HG02852 (cell line): ENCODE results near the gene KPNA6.
A peak's percentile ranks its signal among the peaks of the same experiment; 100 is the strongest.

Experiments used
- ATAC-seq: cut with Tn5 transposase; IDR thresholded peaks from one replicate; pipeline ENCODE4 v1.9.1; 2021; ENCODE audit warnings: mild to moderate bottlenecking, moderate library complexity; ENCODE audit not compliant: unreplicated experiment

KPNA6 gene

GRCh38 chr1:32215629-32216480 lies 108.0 kb downstream of the KPNA6 start:
- no peak for ATAC-seq

GRCh38 chr1:32216566-32216965 lies 108.7 kb downstream of the KPNA6 start:
- no peak for ATAC-seq

- no peak for ATAC-seq
These were observed 111.2 kb downstream of the KPNA6 start for GRCh38 chr1:32219022-32219421.

- ATAC-seq, result no peak
These were observed 113.1 kb downstream of the KPNA6 start for GRCh38 chr1:32220746-32221580.

GRCh38 chr1:32221581-32221979 lies 113.7 kb downstream of the KPNA6 start:
- no peak for ATAC-seq

- peak; percentile 92 for ATAC-seq
These were observed 114.3 kb downstream of the KPNA6 start, which contains the start of the genes EIF3I and TMEM234 for GRCh38 chr1:32221980-32222755. EIF3I (plus strand) TSS chr1:32222407; CDS start chr1:32222442, 35 bp downstream. TMEM234 (minus strand) TSS chr1:32222353; CDS start chr1:32222322, 31 bp downstream.

- ATAC-seq, result no peak
These were observed 115.8 kb downstream of the KPNA6 start for GRCh38 chr1:32223683-32224082.

- ATAC-seq, result no peak
These were observed 116.4 kb downstream of the KPNA6 start for GRCh38 chr1:32224285-32224684.
